Mucosa of descending colon (tissue), 3 donors: ENCODE data around the gene IQCN. TPM values are rescaled to one million over a fixed set of nuclear protein-coding genes. Genes with fewer than 3 reads are reported as not detected.
A peak's percentile ranks its signal among the peaks of the same experiment; 100 is the strongest.

Source experiments
- ATAC-seq: fragments of 200-7000 bp; cut with Tn5 transposase; one replicate; pipeline ENCODE4 v1.9.1; 2020; ENCODE audit warnings: mild to moderate bottlenecking, moderate library complexity
- DNase-seq, 3 donors: peaks; one replicate each; pipeline ENCODE4 v3.0.0-alpha.2; 2020
- H3K36me3 ChIP-seq: fragments of 200-600 bp; one replicate; pipeline ENCODE4 v1.8.0; 2021; ENCODE audit warnings: low read depth, mild to moderate bottlenecking
- H3K4me1 ChIP-seq: fragments of 200-600 bp; one replicate; pipeline ENCODE4 v1.8.0; 2021; ENCODE audit warnings: low read depth, mild to moderate bottlenecking
- H3K4me3 ChIP-seq: fragments of 200-600 bp; one replicate; pipeline ENCODE4 v1.8.0; 2021; ENCODE audit warnings: mild to moderate bottlenecking
- H3K9me3 ChIP-seq: fragments of 200-600 bp; one replicate; pipeline ENCODE4 v1.8.0; 2021; ENCODE audit warnings: mild to moderate bottlenecking
- CTCF ChIP-seq: fragments of 200-600 bp; IDR thresholded peaks from one replicate; pipeline ENCODE4 v1.8.0; 2022; ENCODE audit warnings: antibody characterized with exemption, mild to moderate bottlenecking
- intact Hi-C, 2 donors: fragments of 100-400 bp; cut with DNase I in 1 of 2; cut with micrococcal nuclease in 1 of 2; formaldehyde crosslinking; loops; one replicate each; pipeline versions ENCODE4 v1.11.0 to v1.11.1; 2022; cut with DNase I, micrococcal nuclease
- total RNA-seq, 3 donors: library from RNA; stranded (reverse); fragmentation: NEBNext Ultra II Directional in 2 of 3; extraction: Animal tissue kit (Norgen Biotek cat#: 25700) in 2 of 3; gene quantifications; one replicate each; pipeline versions ENCODE4 v1.2.1 to v1.2.4, GENCODE V29; 2021 to 2023
- donor health status: DM: no; HTN: no; CAD: no; lungs with moderate emphysema.
- donor health status: DM: no; HTN: no; CAD: no.
- donor health status: DM: no; HTN: yes; CAD: no.

Gene IQCN
- total RNA-seq, 3 donors from 2014 or later: 4.4 to 10.6 (median 8.0) TPM

- no peak for TF ChIP-seq CTCF
- intact Hi-C loops: no loop called here
- ATAC-seq (no peak), DNase-seq (peak in 1 of 3 donors; percentile 58)
- H3K4me3 ChIP-seq: no peak overlapping the region
- no peaks in the 10 kb centered on the region for H3K36me3 ChIP-seq
- no peaks in the 10 kb centered on the region for H3K9me3 ChIP-seq
- peaks cover 43% of the 10 kb centered on the region for H3K4me1 ChIP-seq
Observed at GRCh38 chr19:18308051-18308947, 34.0 kb upstream of the IQCN start.

- ATAC-seq (no peak), DNase-seq (peak in 1 of 3 donors; percentile 65)
- Histone ChIP-seq H3K4me3 (no peak overlapping the region), H3K4me1 (peaks cover 34% of the 10 kb centered on the region), H3K36me3 (no peaks in the 10 kb centered on the region), H3K9me3 (no peaks in the 10 kb centered on the region)
- intact Hi-C loops: no loop called here
- TF ChIP-seq CTCF: no peak
Observed at GRCh38 chr19:18307271-18307681, 33.0 kb upstream of the IQCN start.

- no peaks in the 10 kb centered on the region for H3K9me3 ChIP-seq
- TF ChIP-seq CTCF: no peak
- intact Hi-C loops: no loop called here
- DNase-seq (no peak), ATAC-seq (no peak)
- H3K36me3 ChIP-seq: no peaks in the 10 kb centered on the region
- H3K4me1 ChIP-seq: peaks cover 30% of the 10 kb centered on the region
- H3K4me3 ChIP-seq: no peak overlapping the region
Observed at GRCh38 chr19:18306888-18307260, 32.6 kb upstream of the IQCN start.

- Histone ChIP-seq H3K36me3 (no peaks in the 10 kb centered on the region), H3K9me3 (no peaks in the 10 kb centered on the region), H3K4me1 (peaks cover 27% of the 10 kb centered on the region), H3K4me3 (no peak overlapping the region)
- no peak for TF ChIP-seq CTCF
- ATAC-seq (no peak), DNase-seq (peak in 1 of 3 donors; percentile 62)
- intact Hi-C loops: no loop called here
Observed at GRCh38 chr19:18306209-18306887, 32.1 kb upstream of the IQCN start.

- intact Hi-C loops: no loop called here
- ATAC-seq: peak; percentile 67
- H3K4me1 ChIP-seq: peaks cover 27% of the 10 kb centered on the region
- no peak overlapping the region for H3K4me3 ChIP-seq
- no peaks in the 10 kb centered on the region for H3K9me3 ChIP-seq
- TF ChIP-seq CTCF: no peak
- no peaks in the 10 kb centered on the region for H3K36me3 ChIP-seq
- peak; percentile 69 to 88 (median 78) for DNase-seq
Observed at GRCh38 chr19:18304458-18305310, 30.4 kb upstream of the IQCN start.
